Liver (tissue), 9 donors: ENCODE data around the gene PITPNC1. TPM values are rescaled to one million over a fixed set of nuclear protein-coding genes. Genes with fewer than 3 reads are reported as not detected.
A peak's percentile ranks its signal among the peaks of the same experiment; 100 is the strongest.

Experiments
- DNase-seq: peaks from one replicate; pipeline ENCODE4 v3.0.0-alpha.2; 2017; ENCODE audit warnings: low spot score
- H3K27ac ChIP-seq, 2 donors: one replicate each; pipeline ENCODE4 v1.7.0; 2013; ENCODE audit warnings: inconsistent platforms in 2 of 2, low read length in 2 of 2, control low read depth in 1 of 2, low read depth in 1 of 2, mild to moderate bottlenecking in 1 of 2
- H3K27me3 ChIP-seq, 4 donors: one replicate each; pipeline versions ENCODE4 v1.6.1 to v1.7.0; 2013; ENCODE audit warnings: low read length in 3 of 4, inconsistent platforms in 1 of 4, mild to moderate bottlenecking in 1 of 4, moderate library complexity in 1 of 4; ENCODE audit not compliant: control insufficient read depth in 4 of 4, insufficient read depth in 4 of 4
- H3K36me3 ChIP-seq, 4 donors: one replicate each; pipeline versions ENCODE4 v1.6.1 to v1.7.0; 2013; ENCODE audit warnings: low read length in 3 of 4, mild to moderate bottlenecking in 3 of 4, low read depth in 1 of 4, moderate library complexity in 1 of 4; ENCODE audit not compliant: control insufficient read depth in 4 of 4, insufficient read depth in 3 of 4
- H3K4me1 ChIP-seq, 4 donors: one replicate each; pipeline versions ENCODE4 v1.6.1 to v1.7.0; 2013; ENCODE audit warnings: low read length in 3 of 4, mild to moderate bottlenecking in 3 of 4, moderate library complexity in 1 of 4; ENCODE audit not compliant: control insufficient read depth in 4 of 4, insufficient read depth in 4 of 4
- H3K4me3 ChIP-seq, 3 donors: one replicate each; pipeline versions ENCODE4 v1.6.1 to v1.7.0; 2013; ENCODE audit warnings: low read length in 3 of 3, control low read depth in 1 of 3, low read depth in 1 of 3, mild to moderate bottlenecking in 1 of 3
- H3K9ac ChIP-seq, 2 donors: one replicate each; pipeline ENCODE4 v1.7.0; 2013; ENCODE audit warnings: low read length in 2 of 2, mild to moderate bottlenecking in 2 of 2, moderate library complexity in 2 of 2, control low read depth in 1 of 2, low read depth in 1 of 2
- H3K9me3 ChIP-seq, 4 donors: one replicate each; pipeline versions ENCODE4 v1.6.1 to v1.7.0; 2013; ENCODE audit warnings: low read length in 3 of 4; ENCODE audit not compliant: control insufficient read depth in 4 of 4
- ATF3 ChIP-seq: IDR thresholded peaks from 2 replicates; pipeline ENCODE4 v1.6.1; 2016; ENCODE audit warnings: antibody characterized with exemption
- EGR1 ChIP-seq, 2 donors: IDR thresholded peaks; 2 replicates each; pipeline ENCODE4 v1.6.1; 2016 to 2018; ENCODE audit warnings: antibody characterized with exemption in 2 of 2, low read depth in 2 of 2
- FOXA1 ChIP-seq: IDR thresholded peaks from 2 replicates; pipeline ENCODE4 v1.6.1; 2016; ENCODE audit warnings: antibody characterized with exemption
- FOXA2 ChIP-seq: IDR thresholded peaks from 2 replicates; pipeline ENCODE4 v1.6.1; 2016; ENCODE audit warnings: antibody characterized with exemption
- GABPA ChIP-seq, 2 donors: IDR thresholded peaks in 1 of 2; conservative IDR thresholded peaks in 1 of 2; 2 replicates each; pipeline ENCODE4 v1.6.1; 2016; ENCODE audit warnings: antibody characterized with exemption in 2 of 2, mild to moderate bottlenecking in 1 of 2, moderate library complexity in 1 of 2
- HNF4G ChIP-seq: IDR thresholded peaks from 2 replicates; pipeline ENCODE4 v1.6.1; 2016; ENCODE audit warnings: antibody characterized with exemption
- JUND ChIP-seq, 2 donors: IDR thresholded peaks; 2 replicates each; pipeline ENCODE4 v1.6.1; 2016; ENCODE audit warnings: antibody characterized with exemption in 2 of 2
- MAX ChIP-seq: IDR thresholded peaks from 2 replicates; pipeline ENCODE4 v1.6.1; 2016; ENCODE audit warnings: antibody characterized with exemption
- NR2F2 ChIP-seq: IDR thresholded peaks from 2 replicates; pipeline ENCODE4 v1.6.1; 2016; ENCODE audit warnings: antibody characterized with exemption
- RAD21 ChIP-seq, 2 donors: IDR thresholded peaks; 2 replicates each; pipeline ENCODE4 v1.6.1; 2016; ENCODE audit warnings: antibody characterized with exemption in 2 of 2, mild to moderate bottlenecking in 2 of 2
- REST ChIP-seq: IDR thresholded peaks from 2 replicates; pipeline ENCODE4 v1.6.1; 2016; ENCODE audit warnings: antibody characterized with exemption, mild to moderate bottlenecking
- RXRA ChIP-seq, 2 donors: IDR thresholded peaks; 2 replicates each; pipeline ENCODE4 v1.6.1; 2017 to 2018; ENCODE audit warnings: antibody characterized with exemption in 2 of 2, mild to moderate bottlenecking in 1 of 2
- SP1 ChIP-seq: IDR thresholded peaks from 2 replicates; pipeline ENCODE4 v1.6.1; 2018; ENCODE audit warnings: antibody characterized with exemption, mild to moderate bottlenecking
- TAF1 ChIP-seq: conservative IDR thresholded peaks from 2 replicates; pipeline ENCODE4 v1.6.1; 2016; ENCODE audit warnings: antibody characterized with exemption, mild to moderate bottlenecking
- YY1 ChIP-seq: IDR thresholded peaks from 2 replicates; pipeline ENCODE4 v1.6.1; 2016; ENCODE audit warnings: antibody characterized with exemption, mild to moderate bottlenecking
- ZBTB33 ChIP-seq: IDR thresholded peaks from 2 replicates; pipeline ENCODE4 v1.6.1; 2016; ENCODE audit warnings: antibody characterized with exemption
- WGBS: extraction: QIAGEN DNeasy Blood & Tissue Kit; methylation state at CpG from one replicate; pipeline ENCODE4 v1.1.7; 2013; 5-methylcytosine and 5-hydroxymethylcytosine counted together
- polyA plus RNA-seq, 2 donors: library from polyadenylated mRNA; stranded (reverse) in 1 of 2; unstranded in 1 of 2; fragments of 200-250 nt in 1 of 2; fragments of >200 nt in 1 of 2; fragmentation: Nextera tagmentation in 1 of 2; extraction: Ambion mirVana in 1 of 2; gene quantifications; one replicate each; pipeline versions ENCODE4 v1.2.1 to v1.2.3, GENCODE V29; 2013 to 2015
- total RNA-seq, 2 donors: library from RNA; depleted of rRNA; stranded (reverse); fragments of >200 nt; gene quantifications; one replicate each; pipeline ENCODE4 v1.2.3, GENCODE V29; 2014
- donor health status: healthy.
- donor health status: healthy.
- donor health status: healthy.
- donor health status: healthy.
- donor health status: healthy.

PITPNC1 gene
- total and polyA plus RNA-seq, 4 donors = 2.3 to 10.2 (median 5.7) TPM

GRCh38 chr17:67376415-67376736, 705 bp upstream of the PITPNC1 start:
- no peak for DNase-seq
- TF ChIP-seq FOXA1 (no peak), RXRA (IDR thresholded peaks at IDR 0.05) (no peak), HNF4G (no peak), REST (no peak), MAX (no peak), NR2F2 (no peak), SP1 (no peak), ZBTB33 (no peak), EGR1 (IDR thresholded peaks at IDR 0.05; ENCODE audit: low read depth in 2 of 2) (no peak), GABPA (IDR thresholded peaks at IDR 0.05 in 1 of 2, conservative IDR thresholded peaks at IDR 0.05 in 1 of 2) (no peak)
- peak overlapping the region; percentile 63 to 82 for H3K9ac ChIP-seq
- no peaks in the 10 kb centered on the region for H3K9me3 ChIP-seq
- H3K27me3 ChIP-seq = no peaks in the 10 kb centered on the region
- WGBS = 41% methylated on average over 6 of the region's 6 CpGs
- no peaks in the 10 kb centered on the region for H3K36me3 ChIP-seq
- peaks cover 2 to 22% (median 12%) of the 10 kb centered on the region in 4 donors for H3K4me1 ChIP-seq
- H3K27ac ChIP-seq = peak overlapping the region; percentile 92 to 93
- peak overlapping the region; percentile 45 to 77 (median 61) for H3K4me3 ChIP-seq

GRCh38 chr17:67377488-67378453, 690 bp downstream of the PITPNC1 start:
- DNase-seq = peak; percentile 51

More at GRCh38 chr17:67377488-67378453, 690 bp downstream of the PITPNC1 start:
- TF ChIP-seq TAF1 (no peak), ATF3 (no peak), EGR1 (IDR thresholded peaks at IDR 0.05; ENCODE audit: low read depth in 2 of 2) (no peak), FOXA1 (no peak), FOXA2 (no peak), HNF4G (no peak), ZBTB33 (no peak), RAD21 (IDR thresholded peaks at IDR 0.05) (no peak), JUND (IDR thresholded peaks at IDR 0.05) (no peak), MAX (no peak), YY1 (no peak)
- H3K9ac ChIP-seq = peak overlapping the region; percentile 76 to 94
- WGBS = under 1% methylated on average over 100 of the region's 100 CpGs
- no peaks in the 10 kb centered on the region for H3K9me3 ChIP-seq
- H3K36me3 ChIP-seq = no peaks in the 10 kb centered on the region
- peaks cover 3 to 27% (median 20%) of the 10 kb centered on the region in 4 donors for H3K4me1 ChIP-seq
- no peaks in the 10 kb centered on the region for H3K27me3 ChIP-seq
- H3K27ac ChIP-seq = peak overlapping the region; percentile 92 to 93
- peak overlapping the region; percentile 74 to 86 (median 77) for H3K4me3 ChIP-seq
